HepG2 (cell line): ENCODE data around the gene TMEM143.

Experiments
- CBFB ChIP-seq: sonication (generic); formaldehyde crosslinking; IDR thresholded peaks from 2 replicates; pipeline ENCODE4 v1.4.0; 2020; ENCODE audit warnings: missing genetic modification reagents
- HHEX ChIP-seq: IDR thresholded peaks from 2 replicates; pipeline ENCODE4 v1.6.1; 2016; ENCODE audit warnings: control low read depth
- IRF2 ChIP-seq: IDR thresholded peaks from 2 replicates; pipeline ENCODE4 v1.6.1; 2018; ENCODE audit warnings: missing genetic modification reagents, missing compliant biosample characterization
- NCOA1 ChIP-seq: sonication (generic); formaldehyde crosslinking; IDR thresholded peaks from 2 replicates; pipeline ENCODE4 v1.9.0; 2021; ENCODE audit warnings: missing genetic modification reagents
- PAX8 ChIP-seq: sonication (generic); formaldehyde crosslinking; IDR thresholded peaks from 2 replicates; pipeline ENCODE4 v1.8.0; 2022; ENCODE audit warnings: mild to moderate bottlenecking, missing genetic modification reagents, borderline replicate concordance
- POLR2A ChIP-seq, 2 experiments: IDR thresholded peaks; 2 replicates each; pipeline ENCODE4 v1.6.1; 2011; ENCODE audit warnings: low read depth in 2 of 2, low read length in 2 of 2, mild to moderate bottlenecking in 1 of 2, moderate library complexity in 1 of 2; ENCODE audit not compliant: insufficient read depth in 1 of 2
- RELA ChIP-seq: sonication (generic); formaldehyde crosslinking; IDR thresholded peaks from 2 replicates; pipeline ENCODE4 v1.4.0; 2020; ENCODE audit warnings: missing genetic modification reagents
- RFX3 ChIP-seq: IDR thresholded peaks from 2 replicates; pipeline ENCODE4 v1.6.1; 2016; ENCODE audit warnings: missing biosample characterization, missing genetic modification reagents
- ZKSCAN8 ChIP-seq: IDR thresholded peaks from 2 replicates; pipeline ENCODE4 v1.6.1; 2016; ENCODE audit warnings: borderline replicate concordance, missing genetic modification reagents, missing compliant biosample characterization
- ZNF207 ChIP-seq: fragments of 450-650 bp; IDR thresholded peaks from 2 replicates; pipeline ENCODE4 v1.6.1; 2016; ENCODE audit warnings: antibody characterized with exemption, borderline replicate concordance
- TF ChIP-seq, protein P1 (sequence below): sonication (generic); formaldehyde crosslinking; IDR thresholded peaks from 2 replicates; pipeline ENCODE4 v1.8.0; 2022; ENCODE audit warnings: mild to moderate bottlenecking, missing genetic modification reagents
- TF ChIP-seq, protein P2 (sequence below): sonication (generic); formaldehyde crosslinking; IDR thresholded peaks from 2 replicates; pipeline ENCODE4 v1.5.0; 2020; ENCODE audit warnings: mild to moderate bottlenecking, missing genetic modification reagents, moderate library complexity

DNA sequence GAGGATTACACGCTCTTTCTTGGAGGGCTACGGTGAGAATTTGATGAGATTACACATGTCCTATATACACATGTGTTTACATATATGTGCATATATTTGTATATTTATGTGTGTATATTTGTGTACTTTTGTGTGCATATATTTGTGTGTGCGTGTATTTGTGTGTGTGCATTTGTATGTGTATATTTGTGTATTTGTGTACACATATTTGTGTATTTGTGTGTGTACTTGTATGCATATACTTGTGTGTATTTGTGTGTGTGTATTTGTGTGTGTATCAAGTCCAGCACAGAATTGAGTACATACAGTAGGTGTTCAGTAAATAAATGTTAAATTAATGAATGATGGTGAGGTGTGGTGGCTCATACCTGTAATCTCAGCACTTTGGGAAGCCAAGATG is 1.8 kb downstream of the TMEM143 start:
- TF ChIP-seq NCOA1 (CRISPR knock-in tag) (no peak), ZNF207 (no peak), HHEX (CRISPR knock-in tag) (no peak), POLR2A (IDR thresholded peaks at IDR 0.05; ENCODE audit: insufficient read depth in 1 of 2, low read depth in 2 of 2, low read length in 2 of 2) (no peak), RELA (CRISPR knock-in tag) (no peak), CBFB (no peak), PAX8 (no peak), IRF2 (CRISPR knock-in tag) (no peak), RFX3 (no peak), ZKSCAN8 (CRISPR knock-in tag) (no peak)
- TF ChIP-seq, protein P1, sequence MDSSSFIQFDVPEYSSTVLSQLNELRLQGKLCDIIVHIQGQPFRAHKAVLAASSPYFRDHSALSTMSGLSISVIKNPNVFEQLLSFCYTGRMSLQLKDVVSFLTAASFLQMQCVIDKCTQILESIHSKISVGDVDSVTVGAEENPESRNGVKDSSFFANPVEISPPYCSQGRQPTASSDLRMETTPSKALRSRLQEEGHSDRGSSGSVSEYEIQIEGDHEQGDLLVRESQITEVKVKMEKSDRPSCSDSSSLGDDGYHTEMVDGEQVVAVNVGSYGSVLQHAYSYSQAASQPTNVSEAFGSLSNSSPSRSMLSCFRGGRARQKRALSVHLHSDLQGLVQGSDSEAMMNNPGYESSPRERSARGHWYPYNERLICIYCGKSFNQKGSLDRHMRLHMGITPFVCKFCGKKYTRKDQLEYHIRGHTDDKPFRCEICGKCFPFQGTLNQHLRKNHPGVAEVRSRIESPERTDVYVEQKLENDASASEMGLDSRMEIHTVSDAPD (CRISPR knock-in tag) = no peak
- TF ChIP-seq, protein P2, sequence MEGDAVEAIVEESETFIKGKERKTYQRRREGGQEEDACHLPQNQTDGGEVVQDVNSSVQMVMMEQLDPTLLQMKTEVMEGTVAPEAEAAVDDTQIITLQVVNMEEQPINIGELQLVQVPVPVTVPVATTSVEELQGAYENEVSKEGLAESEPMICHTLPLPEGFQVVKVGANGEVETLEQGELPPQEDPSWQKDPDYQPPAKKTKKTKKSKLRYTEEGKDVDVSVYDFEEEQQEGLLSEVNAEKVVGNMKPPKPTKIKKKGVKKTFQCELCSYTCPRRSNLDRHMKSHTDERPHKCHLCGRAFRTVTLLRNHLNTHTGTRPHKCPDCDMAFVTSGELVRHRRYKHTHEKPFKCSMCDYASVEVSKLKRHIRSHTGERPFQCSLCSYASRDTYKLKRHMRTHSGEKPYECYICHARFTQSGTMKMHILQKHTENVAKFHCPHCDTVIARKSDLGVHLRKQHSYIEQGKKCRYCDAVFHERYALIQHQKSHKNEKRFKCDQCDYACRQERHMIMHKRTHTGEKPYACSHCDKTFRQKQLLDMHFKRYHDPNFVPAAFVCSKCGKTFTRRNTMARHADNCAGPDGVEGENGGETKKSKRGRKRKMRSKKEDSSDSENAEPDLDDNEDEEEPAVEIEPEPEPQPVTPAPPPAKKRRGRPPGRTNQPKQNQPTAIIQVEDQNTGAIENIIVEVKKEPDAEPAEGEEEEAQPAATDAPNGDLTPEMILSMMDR = no peak
